ENCODE results near the gene NYAP1. TPM values are rescaled to one million over a fixed set of nuclear protein-coding genes. Genes with fewer than 3 reads are reported as not detected.
"Not testable (repeated sequence)": the region's sequence is repeated elsewhere in the genome, so short reads cannot be mapped to it uniquely, and the experiment has no call there.

NYAP1 gene
- polyA plus RNA-seq, 3 donors: 0.68 to 1.8 (median 0.83) TPM

- H3K27ac ChIP-seq (ENCODE audit: low read depth, low read length): not testable (repeated sequence)
- WGBS, 3 donors: 93 to 96% (median 93%) methylated on average over 8 of the region's 8 CpGs
Measured at GRCh38 chr7:100453854-100454253, 29.9 kb upstream of the NYAP1 start.

GRCh38 chr7:100455206-100455605 lies 28.5 kb upstream of the NYAP1 start:
- no peak overlapping the region for H3K27ac ChIP-seq (ENCODE audit: low read depth, low read length)
- 88 to 99% (median 91%) methylated on average over 3 of the region's 3 CpGs for WGBS, 3 donors

GRCh38 chr7:100456562-100456961 lies 27.2 kb upstream of the NYAP1 start:
- 89 to 92% (median 90%) methylated on average over 14 of the region's 14 CpGs for WGBS, 3 donors
- H3K27ac ChIP-seq (ENCODE audit: low read depth, low read length): no peak overlapping the region

- no peak overlapping the region for H3K27ac ChIP-seq (ENCODE audit: low read depth, low read length)
- 94 to 97% (median 95%) methylated on average over 6 of the region's 6 CpGs for WGBS, 3 donors
Measured at GRCh38 chr7:100457033-100457432, 26.7 kb upstream of the NYAP1 start.

GRCh38 chr7:100464210-100464660 lies 19.5 kb upstream of the NYAP1 start, which contains the start of gene SPACDR:
Gene SPACDR, minus strand, starts transcription at chr7:100464260. Its CDS starts 235 bp downstream, at chr7:100464025.
- H3K27ac ChIP-seq (ENCODE audit: low read depth, low read length): no peak within 1 kb of the TSS
- WGBS, 3 donors: 74 to 89% (median 87%) methylated on average over 7 of the region's 7 CpGs

GRCh38 chr7:100464791-100465190 lies 18.9 kb upstream of the NYAP1 start:
- 97 to 98% (median 97%) methylated on average over 2 of the region's 2 CpGs for WGBS, 3 donors
- H3K27ac ChIP-seq (ENCODE audit: low read depth, low read length): no peak overlapping the region

GRCh38 chr7:100465299-100465698 lies 18.4 kb upstream of the NYAP1 start:
- no peak overlapping the region for H3K27ac ChIP-seq (ENCODE audit: low read depth, low read length)

GRCh38 chr7:100465702-100466311 lies 17.9 kb upstream of the NYAP1 start:
- no peak overlapping the region for H3K27ac ChIP-seq (ENCODE audit: low read depth, low read length)
- WGBS, 3 donors: 8 to 15% (median 11%) methylated on average over 15 to 17 of the region's 17 CpGs

More at GRCh38 chr7:100465299-100465698, 18.4 kb upstream of the NYAP1 start:
- 75 to 82% (median 80%) methylated on average over 8 of the region's 8 CpGs for WGBS, 3 donors

GRCh38 chr7:100466653-100467605 lies 16.8 kb upstream of the NYAP1 start:
- WGBS, 3 donors: 76 to 79% (median 78%) methylated on average over 27 to 32 of the region's 32 CpGs
- H3K27ac ChIP-seq (ENCODE audit: low read depth, low read length): no peak overlapping the region

GRCh38 chr7:100467638-100468373 lies 15.9 kb upstream of the NYAP1 start:
- no peak overlapping the region for H3K27ac ChIP-seq (ENCODE audit: low read depth, low read length)
- 50 to 72% (median 66%) methylated on average over 15 to 22 of the region's 22 CpGs for WGBS, 3 donors

- no peak overlapping the region for H3K27ac ChIP-seq (ENCODE audit: low read depth, low read length)
- WGBS, 3 donors: 31 to 33% (median 32%) methylated on average over 11 to 13 of the region's 13 CpGs
Measured at GRCh38 chr7:100469227-100470044, 14.3 kb upstream of the NYAP1 start.

- no peak overlapping the region for H3K27ac ChIP-seq (ENCODE audit: low read depth, low read length)
- whole genome bisulfite sequencing, 3 donors: 41 to 60% (median 52%) methylated on average over 3 to 4 of the region's 4 CpGs
Measured at GRCh38 chr7:100471021-100471420, 12.7 kb upstream of the NYAP1 start.

GRCh38 chr7:100472121-100472851 lies 11.4 kb upstream of the NYAP1 start:
- H3K27ac ChIP-seq (ENCODE audit: low read depth, low read length): no peak overlapping the region
- 50 to 68% (median 59%) methylated on average over 11 to 16 of the region's 16 CpGs for WGBS, 3 donors

GRCh38 chr7:100472854-100473499 lies 10.8 kb upstream of the NYAP1 start:
- no peak overlapping the region for H3K27ac ChIP-seq (ENCODE audit: low read depth, low read length)
- WGBS, 3 donors: 40 to 68% (median 41%) methylated on average over 14 of the region's 14 CpGs

GRCh38 chr7:100475549-100475948 lies 8.2 kb upstream of the NYAP1 start:
- 31 to 62% (median 34%) methylated on average over 9 of the region's 9 CpGs for WGBS, 3 donors

GRCh38 chr7:100476101-100476780 lies 7.5 kb upstream of the NYAP1 start:
- 13 to 37% (median 18%) methylated on average over 6 of the region's 6 CpGs for WGBS, 3 donors
- H3K27ac ChIP-seq (ENCODE audit: low read depth, low read length): peak overlapping the region; percentile 6

More at GRCh38 chr7:100475549-100475948, 8.2 kb upstream of the NYAP1 start:
- no peak overlapping the region for H3K27ac ChIP-seq (ENCODE audit: low read depth, low read length)
